ENCODE measurements around the gene HHIPL1.

The HHIPL1 gene

DNA sequence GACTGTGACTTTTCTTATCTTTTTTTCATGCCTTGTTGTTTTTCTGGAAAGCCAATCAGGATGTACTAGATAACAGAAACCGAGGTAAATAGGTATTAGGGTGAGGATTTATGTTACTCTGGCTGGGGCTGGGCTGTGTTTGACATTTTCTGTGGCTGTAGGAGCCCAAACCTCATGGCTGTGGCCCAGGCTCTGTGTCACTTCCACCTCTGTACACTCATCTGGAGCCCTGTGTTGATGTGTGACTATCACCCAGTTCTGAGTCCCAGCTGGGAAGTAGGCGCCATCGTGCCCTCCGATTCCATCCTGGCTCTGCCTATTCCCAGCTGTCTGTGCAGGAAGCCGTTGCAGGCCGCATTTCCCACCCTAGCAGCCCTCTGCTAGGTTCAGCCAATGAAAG is 1.6 kb upstream of the HHIPL1 start:
- no peak overlapping the region for H3K4me2 ChIP-seq (ENCODE audit: low read depth, low read length, poor library complexity, severe bottlenecking)
- H3K27ac ChIP-seq (ENCODE audit: low read depth, low read length): no peak overlapping the region
- H3K9me2 ChIP-seq (replicated peaks; ENCODE audit: insufficient read depth, low read length): no peaks in the 10 kb centered on the region
- H3K4me3 ChIP-seq (ENCODE audit: insufficient read depth, low read length, poor library complexity, severe bottlenecking): no peak overlapping the region
- no peaks in the 10 kb centered on the region for H3K27me3 ChIP-seq (ENCODE audit: low read length)
- TF ChIP-seq CTCF (IDR thresholded peaks at IDR 0.05; ENCODE audit: insufficient read depth, low read length, poor library complexity, severe bottlenecking): no peak
- TF ChIP-seq EZH2phosphoT487 (conservative IDR thresholded peaks at IDR 0.05; ENCODE audit: low read length): no peak
- H3K79me2 ChIP-seq (ENCODE audit: insufficient read depth, low read length): no peaks in the 10 kb centered on the region
- no peaks in the 10 kb centered on the region for H3K9me3 ChIP-seq (ENCODE audit: insufficient read depth, low read length)
- no peak overlapping the region for H3K9ac ChIP-seq (ENCODE audit: low read length)
- H3F3A ChIP-seq (ENCODE audit: insufficient read depth): no peaks in the 10 kb centered on the region
- H4K20me1 ChIP-seq (ENCODE audit: low read depth, low read length): no peaks in the 10 kb centered on the region
- no peaks in the 10 kb centered on the region for H3K36me3 ChIP-seq (ENCODE audit: low read length)
- H2AFZ ChIP-seq (ENCODE audit: low read depth, low read length, severe bottlenecking): no peak overlapping the region

- H3K4me3 ChIP-seq (ENCODE audit: insufficient read depth, low read length, poor library complexity, severe bottlenecking): no peak overlapping the region
- H4K20me1 ChIP-seq (ENCODE audit: low read depth, low read length): no peaks in the 10 kb centered on the region
- no peak overlapping the region for H2AFZ ChIP-seq (ENCODE audit: low read depth, low read length, severe bottlenecking)
- no peak overlapping the region for H3K9ac ChIP-seq (ENCODE audit: low read length)
- H3F3A ChIP-seq (ENCODE audit: insufficient read depth): no peaks in the 10 kb centered on the region
- no peaks in the 10 kb centered on the region for H3K27me3 ChIP-seq (ENCODE audit: low read length)
- no peaks in the 10 kb centered on the region for H3K9me3 ChIP-seq (ENCODE audit: insufficient read depth, low read length)
- no peaks in the 10 kb centered on the region for H3K79me2 ChIP-seq (ENCODE audit: insufficient read depth, low read length)
- no peak overlapping the region for H3K27ac ChIP-seq (ENCODE audit: low read depth, low read length)
- H3K4me2 ChIP-seq (ENCODE audit: low read depth, low read length, poor library complexity, severe bottlenecking): no peak overlapping the region
- no peaks in the 10 kb centered on the region for H3K9me2 ChIP-seq (replicated peaks; ENCODE audit: insufficient read depth, low read length)
- TF ChIP-seq CTCF (IDR thresholded peaks at IDR 0.05; ENCODE audit: insufficient read depth, low read length, poor library complexity, severe bottlenecking) (no peak), EZH2phosphoT487 (conservative IDR thresholded peaks at IDR 0.05; ENCODE audit: low read length) (no peak)
- no peaks in the 10 kb centered on the region for H3K36me3 ChIP-seq (ENCODE audit: low read length)
Measured at GRCh38 chr14:99644035-99644587, 818 bp upstream of the HHIPL1 start.

DNA sequence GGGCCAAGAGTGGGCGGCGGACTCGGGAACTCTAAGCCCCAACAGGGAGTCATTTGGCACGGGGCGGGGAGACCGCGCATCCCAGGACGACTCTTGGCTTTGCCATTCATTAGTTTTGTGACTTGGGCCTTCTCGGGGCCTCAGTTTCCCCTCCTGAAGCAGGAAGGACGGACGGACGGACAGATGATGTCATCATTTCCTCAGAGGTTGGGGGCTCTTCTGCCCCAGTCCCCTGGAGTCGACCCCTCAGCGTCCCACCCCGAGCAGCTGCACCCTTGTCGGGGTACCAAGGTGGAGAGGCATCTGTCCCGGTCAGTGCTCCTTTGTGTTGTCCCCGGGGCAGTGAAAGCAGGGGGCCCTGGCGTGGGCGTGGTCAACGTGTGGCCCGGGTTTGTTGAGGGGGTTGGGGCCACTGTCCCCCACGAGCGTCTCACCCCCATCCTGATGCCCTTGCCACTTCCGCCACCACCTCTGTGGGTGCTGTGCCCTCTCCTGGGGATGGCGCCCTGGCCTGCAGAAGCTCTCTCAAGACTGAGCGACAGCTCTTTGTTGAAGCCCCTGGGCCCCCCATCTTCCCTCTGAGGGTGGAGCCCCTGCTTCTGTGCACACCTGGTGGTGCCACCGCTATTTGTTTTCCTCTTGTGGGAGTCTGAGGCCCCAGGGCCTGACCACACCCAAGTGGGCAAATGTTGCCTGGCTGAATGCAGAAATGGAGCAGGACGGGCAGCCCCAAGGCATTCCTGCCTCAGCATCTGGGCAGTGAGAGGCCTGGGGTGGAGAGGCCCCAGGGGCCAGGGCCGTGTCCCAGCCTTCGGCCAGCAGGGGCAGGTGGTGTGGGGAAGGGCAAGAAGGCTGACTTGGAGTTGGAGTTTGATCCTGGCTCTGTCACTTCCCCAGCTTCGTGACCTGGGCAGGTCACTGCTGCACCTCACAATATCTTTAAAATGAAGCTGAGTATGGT is 896 bp downstream of the HHIPL1 start:
- H3K9me2 ChIP-seq (replicated peaks; ENCODE audit: insufficient read depth, low read length): no peaks in the 10 kb centered on the region
- H2AFZ ChIP-seq (ENCODE audit: low read depth, low read length, severe bottlenecking): no peak overlapping the region
- H4K20me1 ChIP-seq (ENCODE audit: low read depth, low read length): no peaks in the 10 kb centered on the region
- H3K4me3 ChIP-seq (ENCODE audit: insufficient read depth, low read length, poor library complexity, severe bottlenecking): no peak overlapping the region
- H3K36me3 ChIP-seq (ENCODE audit: low read length): no peaks in the 10 kb centered on the region
- H3K9ac ChIP-seq (ENCODE audit: low read length): no peak overlapping the region
- H3K27me3 ChIP-seq (ENCODE audit: low read length): no peaks in the 10 kb centered on the region
- H3K79me2 ChIP-seq (ENCODE audit: insufficient read depth, low read length): no peaks in the 10 kb centered on the region
- no peak for TF ChIP-seq CTCF (IDR thresholded peaks at IDR 0.05; ENCODE audit: insufficient read depth, low read length, poor library complexity, severe bottlenecking)
- no peak for TF ChIP-seq EZH2phosphoT487 (conservative IDR thresholded peaks at IDR 0.05; ENCODE audit: low read length)
- no peak overlapping the region for H3K4me2 ChIP-seq (ENCODE audit: low read depth, low read length, poor library complexity, severe bottlenecking)
- no peaks in the 10 kb centered on the region for H3K9me3 ChIP-seq (ENCODE audit: insufficient read depth, low read length)
- no peak overlapping the region for H3K27ac ChIP-seq (ENCODE audit: low read depth, low read length)
- H3F3A ChIP-seq (ENCODE audit: insufficient read depth): no peaks in the 10 kb centered on the region
